OCI-LY1 (cell line): Measurements from ENCODE around the gene SLC12A3.
A peak's percentile ranks its signal among the peaks of the same experiment; 100 is the strongest.

Experiments
- H2AFZ ChIP-seq: fragments of 200-600 bp; sonication (generic), shearing (Covaris generic); 2 replicates; pipeline ENCODE4 v1.6.0; 2014; ENCODE audit warnings: antibody characterized with exemption, mild to moderate bottlenecking, low read length
- H3F3A ChIP-seq: fragments of 200-600 bp; sonication (generic), shearing (Covaris generic); 2 replicates; pipeline ENCODE4 v1.6.0; 2014; ENCODE audit warnings: mild to moderate bottlenecking, antibody characterized with exemption, low read length, moderate library complexity; ENCODE audit not compliant: insufficient read depth
- H3K27ac ChIP-seq: fragments of 200-600 bp; sonication (generic); 2 replicates; pipeline ENCODE4 v1.5.1; 2014; ENCODE audit warnings: low read length, mixed run types, mild to moderate bottlenecking, low read depth; ENCODE audit not compliant: poor library complexity, severe bottlenecking
- H3K27me3 ChIP-seq: fragments of 200-600 bp; sonication (generic); 2 replicates; pipeline ENCODE4 v1.6.0; 2014; ENCODE audit warnings: antibody characterized with exemption, mild to moderate bottlenecking, low read length, moderate library complexity; ENCODE audit not compliant: insufficient read depth
- H3K36me3 ChIP-seq: fragments of 200-600 bp; sonication (generic); 2 replicates; pipeline ENCODE4 v1.6.1; 2014; ENCODE audit warnings: mild to moderate bottlenecking, antibody characterized with exemption, low read length, moderate library complexity, mixed read lengths; ENCODE audit not compliant: insufficient read depth
- H3K4me1 ChIP-seq: fragments of 200-600 bp; sonication (generic); 2 replicates; pipeline ENCODE4 v1.5.1; 2014; ENCODE audit warnings: mild to moderate bottlenecking, low read length, moderate library complexity; ENCODE audit not compliant: insufficient read depth, severe bottlenecking
- H3K4me2 ChIP-seq: fragments of 200-600 bp; sonication (generic), shearing (Covaris generic); 2 replicates; pipeline ENCODE4 v1.6.1; 2014; ENCODE audit warnings: low read length
- H3K4me3 ChIP-seq: fragments of 200-600 bp; sonication (generic); 2 replicates; pipeline ENCODE4 v1.5.1; 2014; ENCODE audit warnings: low read length, low read depth, mild to moderate bottlenecking, mixed read lengths; ENCODE audit not compliant: poor library complexity, severe bottlenecking
- H3K79me2 ChIP-seq: fragments of 200-600 bp; shearing (Covaris generic); 2 replicates; pipeline ENCODE4 v1.6.1; 2016; ENCODE audit warnings: mixed run types, low read length, mixed read lengths; ENCODE audit not compliant: insufficient read depth
- H3K9ac ChIP-seq: fragments of 200-600 bp; sonication (generic), shearing (Covaris generic); 2 replicates; pipeline ENCODE4 v1.6.1; 2014; ENCODE audit warnings: mild to moderate bottlenecking, low read length, mixed read lengths
- H3K9me2 ChIP-seq: fragments of 200-600 bp; sonication (generic), shearing (Covaris generic); 2 replicates; pipeline ENCODE4 v1.6.1; 2014; ENCODE audit warnings: low read depth, mild to moderate bottlenecking, low read length, mixed read lengths
- H3K9me3 ChIP-seq: fragments of 200-600 bp; shearing (Covaris generic); 2 replicates; pipeline ENCODE4 v1.6.1; 2014; ENCODE audit warnings: low read length, mixed read lengths
- H4K20me1 ChIP-seq: fragments of 200-600 bp; sonication (generic), shearing (Covaris generic); 2 replicates; pipeline ENCODE4 v1.6.0; 2016; ENCODE audit warnings: mild to moderate bottlenecking, low read length; ENCODE audit not compliant: insufficient read depth
- EZH2 ChIP-seq: fragments of 200-600 bp; sonication (generic), shearing (Covaris generic); IDR thresholded peaks from 2 replicates; pipeline ENCODE4 v1.8.0; 2017; ENCODE audit warnings: borderline replicate concordance, mixed run types, mild to moderate bottlenecking, antibody characterized with exemption, low read length, moderate library complexity, mixed read lengths
- TF ChIP-seq, protein P1 (sequence below): fragments of 200-600 bp; sonication (generic), shearing (Covaris generic); IDR thresholded peaks from 2 replicates; pipeline ENCODE4 v1.5.1; 2017; ENCODE audit warnings: mild to moderate bottlenecking, antibody characterized with exemption, low read length, moderate library complexity, mixed read lengths

Gene SLC12A3

DNA sequence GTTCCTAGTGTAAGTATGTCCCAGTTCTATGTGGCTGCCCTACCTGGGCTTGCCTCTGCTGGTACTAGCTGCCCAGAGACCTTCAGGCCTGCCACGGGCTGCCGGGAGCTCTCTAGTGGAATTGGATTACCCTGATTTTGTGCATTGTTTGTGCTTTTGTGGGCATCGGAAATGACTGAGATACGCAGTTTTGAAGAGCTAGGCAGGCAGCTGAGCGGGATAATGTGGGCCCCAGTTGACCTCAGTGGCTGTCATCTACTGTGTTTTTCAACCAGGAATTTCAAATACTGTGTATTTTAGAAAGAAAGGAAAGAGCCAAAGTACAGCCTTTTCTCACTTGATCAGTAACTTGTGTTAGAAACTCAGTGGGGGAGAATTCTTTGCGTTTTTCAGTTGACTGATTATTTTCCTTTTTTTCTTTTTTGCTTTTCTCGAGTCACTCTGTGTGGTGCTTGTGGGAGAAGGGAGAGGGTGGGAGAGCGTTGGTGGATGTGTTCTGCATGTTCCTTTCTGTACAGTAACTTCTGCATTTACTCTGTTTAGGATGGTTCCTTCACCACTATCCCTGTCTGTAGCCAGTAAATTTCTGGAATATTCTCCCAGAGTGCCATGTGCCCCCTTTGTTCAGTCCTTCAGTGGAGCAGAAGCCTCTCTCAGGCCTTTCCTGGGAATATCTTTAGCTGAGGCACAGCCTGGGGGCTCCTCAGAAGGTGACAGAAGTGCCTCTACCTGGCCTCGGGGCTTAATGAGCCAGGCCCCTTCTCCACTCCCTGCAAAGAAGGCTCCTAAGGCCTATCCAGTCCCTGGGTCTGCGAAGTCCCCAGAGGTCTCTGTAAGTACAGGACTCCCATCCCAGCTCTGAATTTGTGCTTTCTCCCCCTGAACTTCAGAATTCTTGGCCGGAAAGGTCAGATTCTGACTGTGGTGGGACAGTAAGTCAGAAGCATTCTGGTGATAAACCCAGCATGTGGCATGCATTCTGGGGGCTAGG lies 15.0 kb upstream of the SLC12A3 start:
- TF ChIP-seq EZH2, result no peak
- TF ChIP-seq, protein P1, sequence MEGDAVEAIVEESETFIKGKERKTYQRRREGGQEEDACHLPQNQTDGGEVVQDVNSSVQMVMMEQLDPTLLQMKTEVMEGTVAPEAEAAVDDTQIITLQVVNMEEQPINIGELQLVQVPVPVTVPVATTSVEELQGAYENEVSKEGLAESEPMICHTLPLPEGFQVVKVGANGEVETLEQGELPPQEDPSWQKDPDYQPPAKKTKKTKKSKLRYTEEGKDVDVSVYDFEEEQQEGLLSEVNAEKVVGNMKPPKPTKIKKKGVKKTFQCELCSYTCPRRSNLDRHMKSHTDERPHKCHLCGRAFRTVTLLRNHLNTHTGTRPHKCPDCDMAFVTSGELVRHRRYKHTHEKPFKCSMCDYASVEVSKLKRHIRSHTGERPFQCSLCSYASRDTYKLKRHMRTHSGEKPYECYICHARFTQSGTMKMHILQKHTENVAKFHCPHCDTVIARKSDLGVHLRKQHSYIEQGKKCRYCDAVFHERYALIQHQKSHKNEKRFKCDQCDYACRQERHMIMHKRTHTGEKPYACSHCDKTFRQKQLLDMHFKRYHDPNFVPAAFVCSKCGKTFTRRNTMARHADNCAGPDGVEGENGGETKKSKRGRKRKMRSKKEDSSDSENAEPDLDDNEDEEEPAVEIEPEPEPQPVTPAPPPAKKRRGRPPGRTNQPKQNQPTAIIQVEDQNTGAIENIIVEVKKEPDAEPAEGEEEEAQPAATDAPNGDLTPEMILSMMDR, result no peak
- no peaks in the 10 kb centered on the region for H3F3A ChIP-seq
- H3K4me2 ChIP-seq, result no peak overlapping the region
- no peak overlapping the region for H3K4me3 ChIP-seq
- H3K79me2 ChIP-seq, result no peaks in the 10 kb centered on the region
- peaks cover 14% of the 10 kb centered on the region for H3K4me1 ChIP-seq
- H3K27ac ChIP-seq, result no peak overlapping the region
- H3K36me3 ChIP-seq, result peaks cover 9% of the 10 kb centered on the region; the same call in 1 of the 2 replicates
- H3K9ac ChIP-seq, result no peak overlapping the region
- no peaks in the 10 kb centered on the region for H3K9me2 ChIP-seq
- no peaks in the 10 kb centered on the region for H3K9me3 ChIP-seq
- no peaks in the 10 kb centered on the region for H4K20me1 ChIP-seq
- no peaks in the 10 kb centered on the region for H3K27me3 ChIP-seq
- no peak overlapping the region for H2AFZ ChIP-seq

DNA sequence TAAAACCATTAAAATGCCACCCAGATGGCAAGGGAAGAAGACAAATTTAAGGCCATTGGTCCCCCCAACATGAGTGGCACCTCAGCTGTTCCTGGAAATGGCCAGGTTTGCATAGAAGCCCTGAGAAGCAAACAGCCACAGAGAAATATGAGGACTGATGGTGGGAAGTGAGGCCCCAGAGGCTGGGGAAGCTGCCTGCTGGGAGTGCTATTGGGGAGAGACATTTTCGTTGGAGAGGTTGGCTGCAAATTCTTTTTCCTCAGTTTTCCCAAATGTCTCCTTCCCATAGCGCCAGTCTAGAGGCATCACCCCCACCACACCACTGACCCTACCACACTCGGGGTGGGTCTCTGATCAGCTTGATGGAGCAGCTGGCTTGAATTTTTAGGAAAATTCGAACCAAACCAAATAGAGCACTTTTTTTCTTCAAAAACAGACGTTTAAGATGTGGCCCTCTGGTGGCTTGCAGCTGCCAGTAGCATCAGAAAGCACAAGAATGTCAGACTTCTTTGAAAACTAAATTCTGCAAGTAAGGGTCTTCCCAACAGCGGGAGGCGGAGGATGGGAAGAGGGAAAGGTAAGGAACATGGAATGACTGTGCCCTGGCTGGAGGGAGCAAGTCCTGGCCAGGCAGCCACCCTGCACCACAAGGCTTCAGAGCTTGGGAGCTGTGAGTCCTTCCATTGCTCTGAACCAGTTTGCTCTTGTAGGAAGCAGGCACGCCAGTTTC lies 13.2 kb upstream of the SLC12A3 start:
- no peak overlapping the region for H2AFZ ChIP-seq
- peaks cover 14% of the 10 kb centered on the region for H3K4me1 ChIP-seq
- no peak overlapping the region for H3K4me3 ChIP-seq
- no peak overlapping the region for H3K9ac ChIP-seq
- no peaks in the 10 kb centered on the region for H3K79me2 ChIP-seq
- no peaks in the 10 kb centered on the region for H3K9me3 ChIP-seq
- H3K27ac ChIP-seq, result no peak overlapping the region
- no peaks in the 10 kb centered on the region for H4K20me1 ChIP-seq
- no peak overlapping the region for H3K4me2 ChIP-seq
- no peaks in the 10 kb centered on the region for H3K27me3 ChIP-seq
- TF ChIP-seq, protein P1, result peak; percentile 57
- no peak for TF ChIP-seq EZH2
- H3K36me3 ChIP-seq, result 0 out of 2 replicates have a peak, but pooled peaks cover 6% of the 10 kb centered on the region
- H3K9me2 ChIP-seq, result no peaks in the 10 kb centered on the region
- no peaks in the 10 kb centered on the region for H3F3A ChIP-seq

GRCh38 chr16:56852401-56852730 lies 12.6 kb upstream of the SLC12A3 start:
- Histone ChIP-seq H3K9me3 (no peaks in the 10 kb centered on the region), H3K4me2 (no peak overlapping the region), H3K27ac (no peak overlapping the region), H3K4me1 (peaks cover 11% of the 10 kb centered on the region), H2AFZ (no peak overlapping the region), H3K79me2 (no peaks in the 10 kb centered on the region), H3K9me2 (no peaks in the 10 kb centered on the region), H4K20me1 (no peaks in the 10 kb centered on the region), H3K27me3 (no peaks in the 10 kb centered on the region), H3K9ac (no peak overlapping the region), H3K4me3 (no peak overlapping the region), H3F3A (no peaks in the 10 kb centered on the region), H3K36me3 (0 out of 2 replicates have a peak, but pooled peaks cover 6% of the 10 kb centered on the region)
- TF ChIP-seq, protein P1, result no peak
- TF ChIP-seq EZH2, result no peak
